Forelimb muscle (tissue), 1 donor: ENCODE data around the gene CRABP1. TPM values are rescaled to one million over a fixed set of nuclear protein-coding genes. Genes with fewer than 3 reads are reported as not detected.
"Not testable (repeated sequence)": the region's sequence is repeated elsewhere in the genome, so short reads cannot be mapped to it uniquely, and the experiment has no call there.

Experiments
- DNase-seq: peaks from one replicate; pipeline ENCODE4 v3.0.0-alpha.2; 2013; ENCODE audit warnings: low read depth
- polyA plus RNA-seq: library from polyadenylated mRNA; unstranded; fragments of 120-200 nt; gene quantifications from one replicate; pipeline ENCODE4 v1.2.1, GENCODE V29; 2013; ENCODE audit not compliant: insufficient read length

CRABP1 gene
- polyA plus RNA-seq, 1 donor = 29.2 TPM

DNA sequence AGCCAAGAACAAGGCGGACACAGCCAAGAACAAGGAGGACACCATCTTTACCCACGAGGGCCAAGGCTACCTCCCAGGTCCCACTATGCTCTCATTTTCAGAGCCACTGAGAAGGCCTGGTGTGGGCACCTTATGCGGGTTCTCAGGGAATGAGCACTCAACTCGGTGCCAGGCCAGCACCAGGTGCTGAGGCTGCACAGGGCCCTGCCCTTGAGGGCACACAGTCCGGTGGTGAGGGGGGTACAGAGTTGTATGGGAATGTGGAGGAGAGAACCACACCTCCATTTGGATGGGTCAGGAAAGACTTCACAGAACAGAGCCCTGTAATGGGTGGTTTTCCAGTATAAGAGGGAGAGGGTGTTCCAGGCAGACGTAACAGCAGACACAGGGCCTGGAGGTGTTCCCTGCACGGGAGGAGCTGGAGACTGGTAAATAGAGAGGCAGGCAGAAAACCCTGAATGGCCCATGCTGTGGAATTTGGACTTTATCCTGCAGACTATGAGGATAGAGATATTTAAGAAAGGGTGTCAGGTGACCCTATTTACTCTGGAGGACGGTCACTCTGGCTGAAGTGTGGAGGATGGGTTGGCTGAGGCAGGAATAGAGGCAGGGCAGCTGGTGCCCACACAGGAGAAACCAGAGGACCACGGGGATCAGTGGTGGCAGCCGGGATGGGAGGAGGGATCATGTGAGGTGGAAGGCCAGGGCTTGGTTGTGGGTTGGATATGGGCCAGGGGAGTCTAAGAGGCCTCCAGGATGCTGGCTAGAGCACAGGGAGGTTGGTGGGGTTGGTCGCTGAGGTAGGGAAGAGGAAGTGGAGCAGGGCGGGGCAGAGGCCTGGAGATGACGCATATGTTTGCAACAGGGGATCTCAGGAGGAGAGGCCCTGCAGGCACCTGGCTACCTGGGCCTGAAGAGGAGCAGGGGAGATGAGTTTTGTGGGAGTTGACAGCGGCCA lies 34.6 kb downstream of the CRABP1 start:
- no peak for DNase-seq

DNA sequence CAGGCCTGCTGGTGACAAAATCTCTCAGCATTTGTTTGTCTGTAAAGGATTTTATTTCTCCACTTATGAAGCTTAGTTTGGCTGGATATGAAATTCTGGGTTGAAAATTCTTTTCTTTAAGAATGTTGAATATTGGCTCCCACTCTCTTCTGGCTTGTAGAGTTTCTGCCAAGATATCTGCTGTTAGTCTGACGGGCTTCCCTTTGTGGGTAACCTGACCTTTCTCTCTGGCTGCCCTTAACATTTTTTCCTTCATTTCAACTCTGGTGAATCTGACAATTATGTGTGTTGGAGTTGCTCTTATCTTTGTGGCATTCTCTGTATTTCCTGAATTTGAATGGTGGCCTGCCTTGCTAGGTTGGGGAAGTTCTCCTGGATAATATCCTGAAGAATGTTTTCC lies 40.0 kb downstream of the CRABP1 start:
- DNase-seq = not testable (repeated sequence)

- DNase-seq = no peak
Observed at GRCh38 chr15:78382114-78382880, 42.1 kb downstream of the CRABP1 start.

- no peak for DNase-seq
Observed at GRCh38 chr15:78384651-78385050, 44.5 kb downstream of the CRABP1 start.

DNA sequence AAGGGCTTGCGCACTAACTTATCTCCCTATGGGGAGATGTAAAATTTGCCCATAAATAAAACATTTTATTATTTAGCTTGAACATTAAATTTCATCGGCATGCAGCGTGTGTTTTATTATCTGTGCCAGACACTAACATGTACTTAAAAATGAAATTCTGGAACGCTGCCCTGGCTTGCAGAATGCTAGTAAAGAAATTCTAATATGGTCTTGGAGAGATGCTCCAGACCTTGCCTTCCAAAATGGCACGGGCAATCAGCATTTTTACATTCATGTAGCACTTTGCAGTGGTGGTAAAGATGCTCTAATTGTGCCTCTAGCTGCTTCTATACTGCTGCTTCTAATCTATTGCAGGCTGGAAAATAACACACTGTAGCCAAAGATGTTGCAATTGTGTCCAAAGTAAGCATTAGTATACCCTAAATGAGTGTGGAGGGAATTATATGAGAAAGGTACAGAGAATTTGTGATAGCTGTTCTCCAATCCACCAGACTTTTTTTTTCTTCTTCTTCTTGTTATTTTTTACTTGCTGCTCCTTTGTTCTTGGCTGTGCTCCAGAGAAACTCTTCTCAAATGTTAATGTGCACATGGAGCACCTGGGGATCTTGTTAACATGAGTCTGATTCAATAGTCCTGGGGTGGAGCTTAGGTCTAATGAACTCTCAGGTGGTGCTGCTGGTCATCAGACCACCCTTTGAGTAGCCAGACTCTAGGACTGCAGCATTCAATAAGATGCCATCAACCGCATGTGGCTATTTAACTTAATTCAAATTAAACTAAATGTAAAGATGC lies 47.3 kb downstream of the CRABP1 start:
- DNase-seq = peak; percentile 41

- no peak for DNase-seq
Observed at GRCh38 chr15:78388865-78389264, 48.7 kb downstream of the CRABP1 start.

GRCh38 chr15:78389322-78389721 lies 49.2 kb downstream of the CRABP1 start:
- DNase-seq = peak; percentile 49

GRCh38 chr15:78389738-78390137 lies 49.6 kb downstream of the CRABP1 start:
- DNase-seq = no peak

DNA sequence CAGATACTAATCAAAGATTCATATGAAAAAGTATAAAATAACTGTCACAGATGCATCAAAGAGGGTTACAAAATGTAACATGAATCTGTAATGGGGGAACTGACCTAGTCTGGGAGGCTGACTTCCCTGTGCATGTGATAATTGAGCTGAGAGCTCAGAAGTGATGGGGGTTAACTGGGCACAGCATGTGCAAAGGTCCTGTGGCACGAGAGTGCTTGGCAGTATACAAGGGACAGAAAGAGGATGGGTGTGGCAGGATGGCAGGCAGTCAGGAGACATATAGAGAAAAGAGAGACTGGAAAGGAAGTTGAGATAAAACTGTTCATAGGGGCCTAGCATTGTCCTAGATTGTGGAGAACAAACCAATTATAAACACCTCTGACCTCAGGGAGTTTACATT lies 50.1 kb downstream of the CRABP1 start:
- no peak for DNase-seq

GRCh38 chr15:78390826-78391225 lies 50.7 kb downstream of the CRABP1 start:
- no peak for DNase-seq

- no peak for DNase-seq
Observed at GRCh38 chr15:78391781-78392180, 51.6 kb downstream of the CRABP1 start.

DNA sequence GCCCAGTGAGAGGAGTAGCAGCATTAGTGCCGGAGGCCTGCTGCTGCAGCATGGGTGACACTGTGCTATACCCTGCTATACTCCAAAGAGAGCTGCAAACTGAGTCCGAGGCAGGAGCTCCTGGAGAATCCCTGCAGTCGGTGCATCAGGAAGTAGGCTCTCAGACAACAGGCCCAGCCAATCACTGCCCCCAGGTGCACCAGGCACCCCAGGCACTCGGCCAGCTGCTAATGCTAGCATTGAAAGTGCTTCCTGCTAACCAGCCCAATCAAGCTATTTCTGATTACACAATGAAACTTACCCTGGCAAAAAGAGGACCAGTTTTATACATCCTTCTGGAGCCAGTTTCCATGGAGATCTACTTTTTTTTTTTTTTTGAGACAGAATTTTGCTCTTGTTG lies 52.3 kb downstream of the CRABP1 start:
- no peak for DNase-seq

DNA sequence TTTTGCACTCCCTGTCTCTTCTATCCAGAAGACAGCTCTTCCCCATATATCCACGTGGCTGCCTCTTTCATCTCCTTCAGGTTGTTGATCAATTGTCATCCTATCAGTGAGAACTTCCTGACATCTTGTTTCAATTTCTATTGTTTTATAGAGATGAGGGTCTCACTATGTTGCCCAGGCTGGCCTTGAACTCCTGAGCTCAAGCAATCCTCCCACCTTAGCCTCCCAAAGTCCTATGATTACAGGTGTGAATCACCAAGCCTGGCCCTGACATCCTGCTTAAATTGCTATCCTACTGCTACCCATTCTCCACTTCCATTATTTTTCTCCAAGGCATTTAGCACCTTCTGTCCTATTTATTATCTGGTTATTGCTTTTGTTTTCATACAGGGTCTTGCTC lies 53.0 kb downstream of the CRABP1 start:
- no peak for DNase-seq

DNA sequence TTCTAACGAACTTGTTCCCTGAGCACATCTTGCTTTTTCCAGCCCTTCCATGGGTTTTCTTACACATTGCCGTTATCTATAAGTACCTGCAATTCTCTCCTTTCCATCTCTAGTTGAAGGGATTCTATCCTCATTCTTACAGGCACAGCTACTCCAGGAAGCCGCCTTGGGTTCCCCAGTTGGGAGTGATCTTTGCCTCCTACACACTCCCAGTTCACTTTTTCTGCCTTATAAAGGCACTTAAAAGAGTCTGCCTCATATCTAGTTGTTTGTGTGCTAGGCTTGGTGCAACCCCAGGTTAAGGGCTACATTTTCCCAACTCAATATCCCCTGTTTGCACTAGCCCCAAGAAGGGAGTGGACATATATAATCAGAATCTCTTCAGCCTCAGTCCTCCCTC lies 53.9 kb downstream of the CRABP1 start:
- no peak for DNase-seq

DNA sequence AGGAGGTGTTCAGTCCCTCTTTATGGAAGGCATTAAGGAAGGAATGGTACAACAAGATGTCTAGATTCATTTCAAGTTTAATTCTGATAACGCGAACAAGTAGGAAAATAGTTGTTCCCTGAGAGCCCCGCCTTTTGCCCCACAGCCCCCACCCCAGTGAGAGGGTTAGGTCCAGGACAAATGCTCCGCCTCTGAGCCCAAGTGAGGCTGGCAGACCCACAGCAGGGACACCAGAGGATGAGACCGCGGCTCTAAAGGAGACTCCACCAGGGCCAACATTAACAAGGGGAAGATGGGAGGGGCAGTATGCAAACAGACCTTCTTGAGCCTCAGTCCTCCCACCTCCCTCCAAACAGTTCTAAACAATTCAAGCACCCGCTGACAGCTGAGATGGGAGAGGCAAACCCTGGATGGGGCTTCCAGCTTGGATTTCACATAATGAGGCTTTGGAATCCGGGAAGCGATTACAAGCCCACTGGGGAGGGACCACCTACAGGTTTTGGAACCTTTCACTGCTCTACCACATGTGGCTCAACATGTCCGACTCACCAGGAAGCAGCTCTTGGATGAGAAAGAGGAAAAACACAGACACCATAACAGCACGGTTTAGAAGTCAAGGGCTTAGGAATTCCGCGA lies 54.9 kb downstream of the CRABP1 start:
- peak; percentile 36 for DNase-seq

GRCh38 chr15:78396186-78396814 lies 56.1 kb downstream of the CRABP1 start:
- DNase-seq = no peak

DNA sequence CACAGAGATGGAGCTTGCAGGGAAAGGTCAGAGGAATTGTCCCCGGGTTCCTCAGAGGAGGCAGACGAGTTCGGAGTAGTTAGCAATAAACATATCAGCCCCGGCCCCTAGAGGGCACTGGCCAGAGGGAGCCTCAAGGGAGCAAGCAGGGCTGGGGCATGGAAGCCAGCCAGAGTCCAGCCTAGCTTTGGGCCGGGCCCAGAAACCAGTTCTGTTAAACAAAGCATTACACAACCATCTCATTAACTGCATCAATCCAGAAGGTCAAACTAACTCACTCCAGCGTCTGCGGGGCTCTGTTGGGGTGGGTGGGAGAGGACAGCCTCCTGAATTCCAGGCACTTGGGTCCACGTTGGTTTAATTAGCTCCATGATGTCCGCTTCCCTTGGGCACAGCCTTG lies 56.8 kb downstream of the CRABP1 start:
- no peak for DNase-seq

DNA sequence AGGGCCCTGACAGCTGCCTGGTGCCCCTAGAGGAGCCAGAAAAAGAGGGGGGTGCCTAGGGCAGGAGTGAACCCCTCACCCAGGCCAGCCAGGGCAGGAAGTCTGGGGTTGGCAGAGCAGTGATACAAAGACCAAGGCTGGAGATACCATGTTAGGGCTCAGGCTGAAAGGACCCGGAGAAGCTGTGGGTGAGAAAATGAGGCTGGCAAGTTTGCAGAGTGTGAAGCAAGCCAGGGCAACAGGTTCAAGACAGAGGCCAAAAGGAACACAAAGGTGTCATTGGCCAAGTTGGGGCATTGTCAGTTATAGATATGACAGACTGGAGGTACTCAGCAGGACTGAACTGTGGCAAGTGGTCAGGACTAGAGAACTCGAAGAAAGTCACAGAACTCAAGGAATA lies 57.2 kb downstream of the CRABP1 start:
- no peak for DNase-seq
